ENCODE measurements around the gene TEAD1. TPM values are rescaled to one million over a fixed set of nuclear protein-coding genes. Genes with fewer than 3 reads are reported as not detected.

Gene TEAD1
- total and polyA plus RNA-seq, 10 of the 15 experiments (the other 5 are each of a cell fraction or from before 2014, with no cell fraction given) = 0.01 to 0.59 (median 0.04) TPM; not detected in 6

DNA sequence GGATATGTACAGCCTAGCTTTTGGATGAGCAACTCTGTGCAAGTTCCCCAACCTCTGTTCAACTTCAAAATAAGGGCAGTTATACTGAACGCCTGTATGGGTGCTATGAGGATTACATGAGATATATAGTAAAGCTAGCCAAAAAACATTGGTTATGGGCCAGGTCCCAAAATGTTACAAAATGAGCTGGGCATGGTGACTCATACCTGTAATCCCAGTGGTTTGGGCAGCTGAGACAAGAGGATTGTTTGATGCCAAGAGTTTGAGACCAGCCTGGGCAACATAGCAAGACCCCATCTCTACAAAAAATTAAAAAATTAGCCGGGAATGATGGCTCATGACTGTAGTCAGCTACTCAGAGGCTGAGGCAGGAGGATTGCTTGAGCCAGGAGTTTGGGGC is 118.4 kb downstream of the TEAD1 start (continued):
- TF ChIP-seq, protein P1, sequence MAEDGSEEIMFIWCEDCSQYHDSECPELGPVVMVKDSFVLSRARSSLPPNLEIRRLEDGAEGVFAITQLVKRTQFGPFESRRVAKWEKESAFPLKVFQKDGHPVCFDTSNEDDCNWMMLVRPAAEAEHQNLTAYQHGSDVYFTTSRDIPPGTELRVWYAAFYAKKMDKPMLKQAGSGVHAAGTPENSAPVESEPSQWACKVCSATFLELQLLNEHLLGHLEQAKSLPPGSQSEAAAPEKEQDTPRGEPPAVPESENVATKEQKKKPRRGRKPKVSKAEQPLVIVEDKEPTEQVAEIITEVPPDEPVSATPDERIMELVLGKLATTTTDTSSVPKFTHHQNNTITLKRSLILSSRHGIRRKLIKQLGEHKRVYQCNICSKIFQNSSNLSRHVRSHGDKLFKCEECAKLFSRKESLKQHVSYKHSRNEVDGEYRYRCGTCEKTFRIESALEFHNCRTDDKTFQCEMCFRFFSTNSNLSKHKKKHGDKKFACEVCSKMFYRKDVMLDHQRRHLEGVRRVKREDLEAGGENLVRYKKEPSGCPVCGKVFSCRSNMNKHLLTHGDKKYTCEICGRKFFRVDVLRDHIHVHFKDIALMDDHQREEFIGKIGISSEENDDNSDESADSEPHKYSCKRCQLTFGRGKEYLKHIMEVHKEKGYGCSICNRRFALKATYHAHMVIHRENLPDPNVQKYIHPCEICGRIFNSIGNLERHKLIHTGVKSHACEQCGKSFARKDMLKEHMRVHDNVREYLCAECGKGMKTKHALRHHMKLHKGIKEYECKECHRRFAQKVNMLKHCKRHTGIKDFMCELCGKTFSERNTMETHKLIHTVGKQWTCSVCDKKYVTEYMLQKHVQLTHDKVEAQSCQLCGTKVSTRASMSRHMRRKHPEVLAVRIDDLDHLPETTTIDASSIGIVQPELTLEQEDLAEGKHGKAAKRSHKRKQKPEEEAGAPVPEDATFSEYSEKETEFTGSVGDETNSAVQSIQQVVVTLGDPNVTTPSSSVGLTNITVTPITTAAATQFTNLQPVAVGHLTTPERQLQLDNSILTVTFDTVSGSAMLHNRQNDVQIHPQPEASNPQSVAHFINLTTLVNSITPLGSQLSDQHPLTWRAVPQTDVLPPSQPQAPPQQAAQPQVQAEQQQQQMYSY (CRISPR knock-in tag; IDR thresholded peaks at IDR 0.05) = no peak
- no peak for TF ChIP-seq KAT2A (conservative IDR thresholded peaks at IDR 0.05; ENCODE audit: control insufficient read depth, low read depth, low read length)

DNA sequence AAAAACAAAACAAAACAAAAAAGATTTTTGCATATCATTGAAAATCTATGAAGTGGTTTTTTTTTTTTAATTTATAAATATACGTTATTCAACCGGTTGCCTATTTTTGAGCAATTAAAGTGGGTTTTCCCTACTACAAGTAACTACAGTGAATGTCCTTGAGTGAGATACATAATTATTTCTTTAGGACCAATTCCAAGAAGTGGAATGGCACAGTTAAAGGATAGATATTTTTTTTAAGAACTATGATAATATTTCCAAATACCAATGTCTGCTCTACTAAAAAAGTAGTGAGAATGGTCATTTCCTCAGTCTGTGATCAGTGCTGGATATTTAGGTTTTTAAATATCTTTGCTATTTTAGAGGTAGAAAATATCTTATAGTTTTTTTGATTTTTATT is 118.8 kb downstream of the TEAD1 start:
- Histone ChIP-seq H2AFZ (ENCODE audit: control insufficient read depth, low read depth, low read length) (no peak overlapping the region), H3K27ac (ENCODE audit: control insufficient read depth, insufficient read depth) (no peak overlapping the region), H3K4me1 (ENCODE audit: control insufficient read depth, insufficient read depth, low read length) (no peaks in the 10 kb centered on the region), H3K79me2 (ENCODE audit: control insufficient read depth, insufficient read depth, low read length) (no peaks in the 10 kb centered on the region), H3K4me3 (no peak overlapping the region), H3K9ac (ENCODE audit: control insufficient read depth, insufficient read depth, low read length) (no peak overlapping the region), H4K20me1 (ENCODE audit: control insufficient read depth, insufficient read depth) (no peaks in the 10 kb centered on the region), H3K4me2 (ENCODE audit: control insufficient read depth, insufficient read depth) (no peak overlapping the region), H3K9me3 (replicated peaks; ENCODE audit: control insufficient read depth, insufficient read depth, low read length) (no peaks in the 10 kb centered on the region), H3K27me3 (replicated peaks in 1 of 2; ENCODE audit: control insufficient read depth in 2 of 2, insufficient read depth in 2 of 2, low read length in 1 of 2) (no peaks in the 10 kb centered on the region; a peak in 1 of 4 replicates), H3K36me3 (ENCODE audit: control insufficient read depth in 2 of 2, insufficient read depth in 2 of 2, low read length in 1 of 2) (no peaks in the 10 kb centered on the region)
- 56% methylated on average over 2 of the region's 2 CpGs for WGBS (ENCODE audit: insufficient coverage, insufficient replicate concordance, low lambda C conversion rate, missing lambda C conversion rate)
- DNase-seq (ENCODE audit: low read depth, low spot score) (no peak), FAIRE-seq (no peak), ATAC-seq (no peak)
- POLR2A ChIA-PET = no interaction called here
- CTCF ChIA-PET = interaction anchor here (1.2 kb wide), 1 partner anchor 95 kb away, joined by 3 read pairs; no protein-coding TSS in a partner anchor
- in situ Hi-C loops (cut with MboI) = no loop called here
- intact Hi-C loops (cut with micrococcal nuclease; ENCODE audit: unreplicated experiment) = no loop called here
- SMC1A ChIA-PET (ENCODE audit: uncharacterized antibody, unreplicated experiment) = no interaction called here
- no TSS peak for BruUV-seq (replicated peaks)
- TF ChIP-seq CHD4 (IDR thresholded peaks at IDR 0.05) = no peak
- TF ChIP-seq KDM1A (IDR thresholded peaks at IDR 0.05; ENCODE audit: borderline replicate concordance) = no peak
- TF ChIP-seq SMARCA5 (IDR thresholded peaks at IDR 0.05) = no peak
- no peak for TF ChIP-seq LARP7 (IDR thresholded peaks at IDR 0.05)
- TF ChIP-seq MYB (IDR thresholded peaks at IDR 0.05; ENCODE audit: borderline replicate concordance, low read depth, low read length) = no peak
- TF ChIP-seq ZNF217 (IDR thresholded peaks at IDR 0.05) = no peak
- no peak for TF ChIP-seq ASH2L (IDR thresholded peaks at IDR 0.05; ENCODE audit: borderline replicate concordance, low read depth)
- TF ChIP-seq RBBP5 (conservative IDR thresholded peaks at IDR 0.05) = no peak
- TF ChIP-seq SREBF2 (IDR thresholded peaks at IDR 0.05; ENCODE audit: low read length) = no peak
- no peak for TF ChIP-seq NFIC (IDR thresholded peaks at IDR 0.05; ENCODE audit: low read depth, low read length)
- TF ChIP-seq, protein P2, sequence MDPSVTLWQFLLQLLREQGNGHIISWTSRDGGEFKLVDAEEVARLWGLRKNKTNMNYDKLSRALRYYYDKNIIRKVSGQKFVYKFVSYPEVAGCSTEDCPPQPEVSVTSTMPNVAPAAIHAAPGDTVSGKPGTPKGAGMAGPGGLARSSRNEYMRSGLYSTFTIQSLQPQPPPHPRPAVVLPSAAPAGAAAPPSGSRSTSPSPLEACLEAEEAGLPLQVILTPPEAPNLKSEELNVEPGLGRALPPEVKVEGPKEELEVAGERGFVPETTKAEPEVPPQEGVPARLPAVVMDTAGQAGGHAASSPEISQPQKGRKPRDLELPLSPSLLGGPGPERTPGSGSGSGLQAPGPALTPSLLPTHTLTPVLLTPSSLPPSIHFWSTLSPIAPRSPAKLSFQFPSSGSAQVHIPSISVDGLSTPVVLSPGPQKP (IDR thresholded peaks at IDR 0.05; ENCODE audit: low read depth, low read length) = no peak
- TF ChIP-seq CBX5 (IDR thresholded peaks at IDR 0.05; ENCODE audit: low read depth) = no peak
- no peak for TF ChIP-seq IRF4 (IDR thresholded peaks at IDR 0.05; ENCODE audit: low read depth, low read length)
- no peak for TF ChIP-seq CREM (IDR thresholded peaks at IDR 0.05; ENCODE audit: low read depth)
- RAD21 ChIA-PET (ENCODE audit: unreplicated experiment) = no interaction called here
